Lung (tissue), 12 donors: ENCODE measurements around the gene ZNF732. TPM values are rescaled to one million over a fixed set of nuclear protein-coding genes. Genes with fewer than 3 reads are reported as not detected.

Experiments
- ATAC-seq: fragments of 200-7000 bp; cut with Tn5 transposase; one replicate; pipeline ENCODE4 v1.9.1; 2020; ENCODE audit warnings: moderate number of reproducible peaks; ENCODE audit not compliant: insufficient read depth, low FRiP score
- DNase-seq, 3 donors: peaks; one replicate each; pipeline ENCODE4 v3.0.0-alpha.2; 2013 to 2017
- H3K27ac ChIP-seq, 2 donors: one replicate each; pipeline ENCODE4 v1.5.1; 2013; ENCODE audit warnings: mild to moderate bottlenecking in 2 of 2, moderate library complexity in 2 of 2, control low read depth in 1 of 2, inconsistent platforms in 1 of 2, low read depth in 1 of 2, low read length in 1 of 2
- H3K27me3 ChIP-seq, 3 donors: one replicate each; pipeline ENCODE4 v1.5.1; 2013; ENCODE audit warnings: low read length in 2 of 3; ENCODE audit not compliant: control insufficient read depth in 3 of 3, insufficient read depth in 3 of 3
- H3K36me3 ChIP-seq, 4 donors: one replicate each; pipeline ENCODE4 v1.5.1; 2013; ENCODE audit warnings: low read length in 4 of 4, mild to moderate bottlenecking in 1 of 4, moderate library complexity in 1 of 4; ENCODE audit not compliant: control insufficient read depth in 4 of 4, insufficient read depth in 4 of 4
- H3K4me1 ChIP-seq, 5 donors: one replicate each; pipeline ENCODE4 v1.5.1; 2013; ENCODE audit warnings: low read length in 5 of 5, mild to moderate bottlenecking in 2 of 5, moderate library complexity in 1 of 5; ENCODE audit not compliant: control insufficient read depth in 5 of 5, insufficient read depth in 5 of 5
- H3K4me3 ChIP-seq: one replicate; pipeline ENCODE4 v1.5.1; 2013; ENCODE audit warnings: mild to moderate bottlenecking, control low read depth, moderate library complexity
- H3K9ac ChIP-seq, 2 donors: one replicate each; pipeline ENCODE4 v1.5.1; 2013; ENCODE audit warnings: low read length in 2 of 2, control low read depth in 1 of 2; ENCODE audit not compliant: insufficient read depth in 1 of 2
- H3K9me3 ChIP-seq, 4 donors: one replicate each; pipeline ENCODE4 v1.5.1; 2013; ENCODE audit warnings: low read length in 3 of 4, mild to moderate bottlenecking in 1 of 4, moderate library complexity in 1 of 4; ENCODE audit not compliant: control insufficient read depth in 4 of 4, insufficient read depth in 3 of 4
- CTCF ChIP-seq: IDR thresholded peaks from 2 replicates; pipeline ENCODE4 v1.5.1; 2012; ENCODE audit warnings: mild to moderate bottlenecking; ENCODE audit errors: control extremely low read depth, extremely low read depth
- WGBS, 2 donors: extraction: QIAGEN DNeasy Blood & Tissue Kit; methylation state at CpG; one replicate each; pipeline ENCODE4 v1.1.7; 2013; 5-methylcytosine and 5-hydroxymethylcytosine counted together
- polyA plus RNA-seq, 2 donors: library from polyadenylated mRNA; stranded (reverse); fragments of 200-250 nt; gene quantifications; one replicate each; pipeline ENCODE4 v1.2.1, GENCODE V29; 2013
- total RNA-seq, 2 donors: library from RNA; depleted of rRNA in 1 of 2; stranded (reverse); fragments of >200 nt in 1 of 2; gene quantifications; one replicate each; pipeline ENCODE4 v1.2.1, GENCODE V29; 2014 to 2021
- donor health status: control.
- donor health status: control.
- donor health status: Bipolar disorder and iron deficiency.
- donor health status: healthy.
- donor health status: DM: yes; HTN: yes; CAD: no.

Gene ZNF732
- total and polyA plus RNA-seq, 4 donors: 0.02 to 3.5 TPM; not detected in 2

DNA sequence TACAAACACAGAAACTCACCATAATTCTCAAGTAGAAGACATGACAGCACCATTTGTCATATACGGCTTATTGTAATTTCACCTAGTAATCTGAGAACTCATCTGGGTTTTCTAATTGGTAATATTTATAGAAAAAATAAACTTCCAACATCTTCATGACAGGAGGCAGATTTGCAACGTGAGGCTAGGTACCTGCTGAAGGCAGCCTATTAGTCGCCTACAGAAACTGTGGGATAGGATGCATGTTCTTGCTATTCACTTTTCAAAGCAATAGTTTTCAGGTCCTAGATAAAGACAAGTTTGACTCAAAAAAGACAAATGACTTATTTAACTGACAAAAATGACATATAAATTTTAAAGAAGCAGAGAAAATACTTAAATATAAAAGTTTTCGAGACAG is 2.9 kb downstream of the ZNF732 start:
- Histone ChIP-seq H3K9me3 (peaks cover 0 to 28% (median 6%) of the 10 kb centered on the region in 4 donors), H3K4me1 (no peaks in the 10 kb centered on the region), H3K36me3 (no peaks in the 10 kb centered on the region), H3K27ac (no peak overlapping the region), H3K27me3 (peaks cover 0 to 4% (median 0%) of the 10 kb centered on the region in 3 donors), H3K4me3 (no peak overlapping the region), H3K9ac (no peak overlapping the region)
- 92 to 93% methylated on average over 4 of the region's 4 CpGs for WGBS, 2 donors
- DNase-seq (no peak), ATAC-seq (no peak)
- TF ChIP-seq CTCF: no peak

GRCh38 chr4:294732-295131 is 10.5 kb downstream of the ZNF732 start:
- 94 to 97% methylated on average over 3 of the region's 3 CpGs for WGBS, 2 donors
- DNase-seq: no peak
- peaks cover 0 to 16% (median 0%) of the 10 kb centered on the region in 4 donors for H3K36me3 ChIP-seq
- no peak overlapping the region for H3K27ac ChIP-seq
- H3K4me1 ChIP-seq: no peaks in the 10 kb centered on the region
- no peak overlapping the region for H3K9ac ChIP-seq
- H3K9me3 ChIP-seq: peaks cover 0 to 19% (median 5%) of the 10 kb centered on the region in 4 donors
- TF ChIP-seq CTCF: no peak
- no peaks in the 10 kb centered on the region for H3K27me3 ChIP-seq
- H3K4me3 ChIP-seq: no peak overlapping the region
- no peak for ATAC-seq

- Histone ChIP-seq H3K4me3 (no peak overlapping the region), H3K4me1 (no peaks in the 10 kb centered on the region), H3K36me3 (peaks cover 0 to 11% (median 0%) of the 10 kb centered on the region in 4 donors), H3K27me3 (no peaks in the 10 kb centered on the region), H3K9ac (no peak overlapping the region), H3K9me3 (peaks cover 0 to 22% (median 11%) of the 10 kb centered on the region in 4 donors), H3K27ac (no peak overlapping the region)
- DNase-seq: no peak
- ATAC-seq: no peak
- TF ChIP-seq CTCF: no peak
- 93 to 97% methylated on average over 2 of the region's 2 CpGs for WGBS, 2 donors
These were observed 16.4 kb downstream of the ZNF732 start for GRCh38 chr4:288891-289290.

DNA sequence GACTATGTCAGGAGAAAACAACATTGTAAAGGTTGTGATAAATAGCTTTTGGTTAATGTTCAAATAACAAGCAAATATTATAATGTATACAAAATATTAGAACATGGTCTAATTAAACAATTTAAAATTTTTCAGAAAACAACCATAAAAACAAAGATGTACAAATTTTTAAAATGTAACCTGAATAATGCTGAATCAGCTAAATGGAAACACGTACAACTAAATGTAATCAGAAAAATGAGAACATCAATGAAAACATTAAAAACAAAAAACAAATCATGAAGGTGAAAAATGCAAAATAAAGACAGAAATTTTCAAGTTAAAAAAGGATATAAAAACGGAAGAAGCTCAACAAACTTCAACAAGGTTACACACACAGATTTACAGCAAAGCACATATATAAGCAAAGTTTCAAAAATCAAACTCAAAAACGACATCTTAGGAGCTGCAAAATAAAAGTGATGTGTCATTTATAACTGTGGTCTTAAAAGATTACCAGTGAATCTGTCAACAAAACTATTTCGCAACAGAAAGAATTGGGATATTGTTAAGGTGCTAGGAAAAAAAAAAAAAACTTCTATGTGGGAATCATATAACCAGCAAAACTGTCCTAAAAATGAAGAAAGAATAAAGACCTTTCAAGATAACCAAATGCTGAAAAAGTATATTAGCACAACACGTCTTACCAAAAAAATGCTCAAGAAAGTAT is 31.8 kb downstream of the ZNF732 start:
- DNase-seq: no peak
- Histone ChIP-seq H3K27me3 (no peaks in the 10 kb centered on the region), H3K36me3 (peaks cover 0 to 20% (median 10%) of the 10 kb centered on the region in 4 donors), H3K9ac (no peak overlapping the region), H3K4me3 (no peak overlapping the region), H3K4me1 (no peaks in the 10 kb centered on the region), H3K9me3 (peaks cover 4 to 63% (median 20%) of the 10 kb centered on the region in 4 donors), H3K27ac (no peak overlapping the region)
- 86 to 94% methylated on average over 5 of the region's 5 CpGs for WGBS, 2 donors
- TF ChIP-seq CTCF: no peak
- no peak for ATAC-seq
